CD4-positive, alpha-beta T cell (primary cell): ENCODE data around the gene PDIA4. TPM values are rescaled to one million over a fixed set of nuclear protein-coding genes. Genes with fewer than 3 reads are reported as not detected.

Source experiments
- ATAC-seq: fragments of 200-7000 bp; cut with Tn5 transposase; one replicate; pipeline ENCODE4 v1.10.0; 2022; ENCODE audit warnings: mild to moderate bottlenecking; ENCODE audit not compliant: poor library complexity
- CTCF ChIA-PET: fragments of 350-600 bp; sonication (Branson Sonifier 250); formaldehyde crosslinking; loops from one replicate; lab custom pipeline; 2021; ENCODE audit warnings: antibody characterized with exemption, inconsistent platforms; lab: Charles Lee
- POLR2A ChIA-PET: fragments of 350-600 bp; sonication (Branson Sonifier 250); formaldehyde crosslinking; loops from one replicate; lab custom pipeline; 2021; ENCODE audit warnings: antibody characterized with exemption, inconsistent platforms; lab: Charles Lee
- DNase-seq, 14 experiments: peaks; one replicate each; pipeline ENCODE4 v3.0.0-alpha.2; 2013 to 2020; ENCODE audit warnings: mixed read lengths in 2 of 14
- H3K27ac ChIP-seq, 2 donors: one replicate each; pipeline versions ENCODE4 v1.5.1 to v1.7.0; 2013; ENCODE audit warnings: low read length in 2 of 2, low read depth in 1 of 2, mild to moderate bottlenecking in 1 of 2
- H3K27me3 ChIP-seq, 2 experiments: 1 replicate in 1 of 2; 2 replicates in 1 of 2; pipeline versions ENCODE4 v1.6.1 to v1.7.0; 2013; ENCODE audit warnings: low read length in 2 of 2, control low read depth in 1 of 2, mild to moderate bottlenecking in 1 of 2, moderate library complexity in 1 of 2; ENCODE audit not compliant: insufficient read depth in 2 of 2, control insufficient read depth in 1 of 2
- H3K36me3 ChIP-seq: one replicate; pipeline ENCODE4 v1.6.1; 2013; ENCODE audit warnings: low read length, control low read depth; ENCODE audit not compliant: insufficient read depth
- H3K4me1 ChIP-seq: one replicate; pipeline ENCODE4 v1.6.1; 2013; ENCODE audit warnings: low read length, control low read depth; ENCODE audit not compliant: insufficient read depth
- H3K4me3 ChIP-seq: one replicate; pipeline ENCODE4 v1.5.1; 2013; ENCODE audit warnings: mild to moderate bottlenecking, low read length, moderate library complexity
- H3K9me3 ChIP-seq, 2 experiments: 1 replicate in 1 of 2; 2 replicates in 1 of 2; pipeline versions ENCODE4 v1.6.1 to v1.7.0; 2013; ENCODE audit warnings: low read length in 2 of 2, mild to moderate bottlenecking in 2 of 2, control low read depth in 1 of 2, moderate library complexity in 1 of 2; ENCODE audit not compliant: control insufficient read depth in 1 of 2, insufficient read depth in 1 of 2
- H3K27ac Mint-ChIP-seq: one replicate; pipeline ENCODE4 v1.8.0; 2020; ENCODE audit warnings: mixed read lengths
- H3K27me3 Mint-ChIP-seq: one replicate; pipeline ENCODE4 v1.8.0; 2021; ENCODE audit warnings: mixed read lengths
- H3K36me3 Mint-ChIP-seq: one replicate; pipeline ENCODE4 v1.8.0; 2021; ENCODE audit warnings: low read depth, mixed read lengths
- H3K4me1 Mint-ChIP-seq: one replicate; pipeline ENCODE4 v1.8.0; 2021; ENCODE audit warnings: low read depth, mixed read lengths
- H3K4me3 Mint-ChIP-seq: one replicate; pipeline ENCODE4 v1.8.0; 2020; ENCODE audit warnings: mild to moderate bottlenecking, mixed read lengths
- H3K9me3 Mint-ChIP-seq: one replicate; pipeline ENCODE4 v1.8.0; 2020; ENCODE audit warnings: mixed read lengths
- CTCF ChIP-seq: fragments of 200-600 bp; IDR thresholded peaks from one replicate; pipeline ENCODE4 v1.8.0; 2022; ENCODE audit warnings: antibody characterized with exemption, mild to moderate bottlenecking
- intact Hi-C, 2 experiments: fragments of 100-400 bp; cut with DNase I in 1 of 2; cut with micrococcal nuclease in 1 of 2; formaldehyde crosslinking; loops; one replicate each; pipeline versions ENCODE4 v1.15.1 to v1.9.0; 2023 to 2025; cut with DNase I, micrococcal nuclease
- total RNA-seq, 174 experiments: library from RNA in 2 of 174; stranded (reverse) in 2 of 174; gene quantifications; one replicate each; pipeline ENCODE4 v1.2.3 and lab custom pipeline; 2021 to 2026

PDIA4 gene
- total RNA-seq, 2 experiments from 2014 or later = 19.5 to 19.9 TPM

GRCh38 chr7:149002604-149003003, 25.7 kb downstream of the PDIA4 start:
- ATAC-seq = no peak
- H3K4me3 ChIP-seq = no peak overlapping the region
- H3K27ac ChIP-seq = no peak overlapping the region
- TF ChIP-seq CTCF = no peak
- ChIA-PET CTCF (interaction anchor here (1.5 kb wide), 1 partner anchor 63 kb away, joined by 6 read pairs; no protein-coding TSS in a partner anchor), POLR2A (no interaction called here)
- no peaks in the 10 kb centered on the region for H3K27me3 ChIP-seq
- H3K4me3 Mint-ChIP-seq = no peak overlapping the region
- H3K4me1 ChIP-seq = peaks cover 12% of the 10 kb centered on the region
- H3K36me3 Mint-ChIP-seq = peaks cover 37% of the 10 kb centered on the region
- no peak overlapping the region for H3K27ac Mint-ChIP-seq
- H3K9me3 Mint-ChIP-seq = no peaks in the 10 kb centered on the region
- peaks cover 48% of the 10 kb centered on the region for H3K36me3 ChIP-seq
- intact Hi-C loops = loop anchor here in 1 of 2 experiments (10.0 kb wide), 1 partner anchor 492 kb away; the partner anchor contains the start of gene ZNF746
- DNase-seq = no peak
- no peaks in the 10 kb centered on the region for H3K27me3 Mint-ChIP-seq
- H3K9me3 ChIP-seq = peaks cover 0 to 3% of the 10 kb centered on the region in 2 experiments
- peaks cover 6% of the 10 kb centered on the region for H3K4me1 Mint-ChIP-seq

- H3K4me1 Mint-ChIP-seq = peaks cover 6% of the 10 kb centered on the region
- H3K4me3 Mint-ChIP-seq = no peak overlapping the region
- H3K4me3 ChIP-seq = no peak overlapping the region
- H3K27me3 Mint-ChIP-seq = no peaks in the 10 kb centered on the region
- no peaks in the 10 kb centered on the region for H3K9me3 Mint-ChIP-seq
- peaks cover 27% of the 10 kb centered on the region for H3K36me3 Mint-ChIP-seq
- peaks cover 38% of the 10 kb centered on the region for H3K36me3 ChIP-seq
- no peak overlapping the region for H3K27ac Mint-ChIP-seq
- TF ChIP-seq CTCF = no peak
- intact Hi-C loops = loop anchor here in 1 of 2 experiments (10.0 kb wide), 1 partner anchor 493 kb away; the partner anchor contains the start of gene ZNF746
- peaks cover 0 to 3% of the 10 kb centered on the region in 2 experiments for H3K9me3 ChIP-seq
- H3K4me1 ChIP-seq = peaks cover 12% of the 10 kb centered on the region
- ChIA-PET CTCF (interaction anchor here (1.0 to 1.1 kb wide), 2 partner anchors 14 to 35 kb away, joined by 3 read pairs; no protein-coding TSS in a partner anchor), POLR2A (interaction anchor here (1.2 kb wide), 1 partner anchor 14 kb away, joined by 3 read pairs; no protein-coding TSS in a partner anchor)
- ATAC-seq (no peak), DNase-seq (no peak)
- H3K27me3 ChIP-seq = no peaks in the 10 kb centered on the region
- H3K27ac ChIP-seq = no peak overlapping the region
These were observed 26.8 kb downstream of the PDIA4 start for GRCh38 chr7:149001427-149002068.

GRCh38 chr7:149000961-149001360, 27.3 kb downstream of the PDIA4 start:
- no peak for ATAC-seq
- no peak overlapping the region for H3K27ac ChIP-seq
- Mint-ChIP-seq H3K4me3 (no peak overlapping the region), H3K36me3 (peaks cover 22% of the 10 kb centered on the region), H3K4me1 (peaks cover 5% of the 10 kb centered on the region), H3K9me3 (no peaks in the 10 kb centered on the region), H3K27me3 (no peaks in the 10 kb centered on the region), H3K27ac (no peak overlapping the region)
- no peak overlapping the region for H3K4me3 ChIP-seq
- no peak for TF ChIP-seq CTCF
- peaks cover 6% of the 10 kb centered on the region for H3K4me1 ChIP-seq
- intact Hi-C loops = loop anchor here in 1 of 2 experiments (10.0 kb wide), 1 partner anchor 494 kb away; the partner anchor contains the start of gene ZNF746
- ChIA-PET CTCF (interaction anchor here (1.0 to 1.1 kb wide), 2 partner anchors 13 to 34 kb away, joined by 3 read pairs; no protein-coding TSS in a partner anchor), POLR2A (interaction anchor here (1.2 kb wide), 1 partner anchor 13 kb away, joined by 3 read pairs; no protein-coding TSS in a partner anchor)
- no peak for DNase-seq
- H3K9me3 ChIP-seq = peaks cover 0 to 3% of the 10 kb centered on the region in 2 experiments
- no peaks in the 10 kb centered on the region for H3K27me3 ChIP-seq
- H3K36me3 ChIP-seq = peaks cover 32% of the 10 kb centered on the region
